ENCODE measurements around the gene MACROD2.
"Not testable (repeated sequence)": the region's sequence is repeated elsewhere in the genome, so short reads cannot be mapped to it uniquely, and the experiment has no call there.

The MACROD2 gene

DNA sequence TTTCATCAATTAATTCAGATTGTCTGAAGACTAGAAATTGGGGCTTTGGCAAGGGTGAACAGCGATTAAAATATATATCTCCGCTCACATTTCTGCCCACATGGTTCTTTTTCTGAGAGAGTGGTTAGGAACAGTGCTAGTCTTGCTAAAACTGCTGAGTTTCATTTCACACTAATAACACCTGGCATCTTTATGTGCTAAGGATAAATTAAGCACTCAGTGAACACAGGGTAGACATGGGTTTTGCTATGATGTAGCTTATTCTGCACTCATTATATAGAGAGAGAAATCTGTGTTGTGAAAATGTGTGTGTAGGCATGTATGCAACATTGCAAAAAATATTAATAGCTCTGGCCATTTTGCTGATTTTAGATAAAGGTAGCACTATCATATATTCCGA, 965.5 kb downstream of the MACROD2 start:
- in situ Hi-C loops (cut with MboI; ENCODE audit: low sequenced_read_pairs) = no loop called here

GRCh38 chr20:14963262-14963663, 967.9 kb downstream of the MACROD2 start:
- in situ Hi-C loops (cut with MboI; ENCODE audit: low sequenced_read_pairs) = no loop called here

- in situ Hi-C loops (cut with MboI; ENCODE audit: low sequenced_read_pairs) = no loop called here
These were observed 970.9 kb downstream of the MACROD2 start for GRCh38 chr20:14966203-14966602.

- in situ Hi-C loops (cut with MboI; ENCODE audit: low sequenced_read_pairs) = no loop called here
These were observed 971.5 kb downstream of the MACROD2 start for GRCh38 chr20:14966808-14967207.

DNA sequence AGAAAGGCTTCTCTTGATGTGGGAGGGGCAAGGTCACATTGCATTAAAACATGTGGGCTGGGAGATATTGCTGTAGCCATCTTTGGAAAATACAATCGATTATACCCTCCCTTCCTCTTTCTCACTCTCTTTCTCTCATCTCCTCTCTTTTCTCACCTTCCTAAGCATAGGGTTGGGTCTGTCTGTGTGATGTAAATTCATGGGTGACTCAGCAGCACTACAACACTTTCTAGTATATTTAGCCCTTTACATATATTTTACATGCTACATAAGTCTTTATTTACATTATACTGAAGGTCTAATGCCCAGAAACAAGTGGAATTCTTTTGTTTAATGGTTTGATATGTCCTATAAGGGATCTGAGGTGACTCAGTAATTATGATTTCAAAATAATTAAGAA, 976.9 kb downstream of the MACROD2 start:
- in situ Hi-C loops (cut with MboI; ENCODE audit: low sequenced_read_pairs) = no loop called here

GRCh38 chr20:14972690-14973089, 977.4 kb downstream of the MACROD2 start:
- in situ Hi-C loops (cut with MboI; ENCODE audit: low sequenced_read_pairs) = no loop called here

DNA sequence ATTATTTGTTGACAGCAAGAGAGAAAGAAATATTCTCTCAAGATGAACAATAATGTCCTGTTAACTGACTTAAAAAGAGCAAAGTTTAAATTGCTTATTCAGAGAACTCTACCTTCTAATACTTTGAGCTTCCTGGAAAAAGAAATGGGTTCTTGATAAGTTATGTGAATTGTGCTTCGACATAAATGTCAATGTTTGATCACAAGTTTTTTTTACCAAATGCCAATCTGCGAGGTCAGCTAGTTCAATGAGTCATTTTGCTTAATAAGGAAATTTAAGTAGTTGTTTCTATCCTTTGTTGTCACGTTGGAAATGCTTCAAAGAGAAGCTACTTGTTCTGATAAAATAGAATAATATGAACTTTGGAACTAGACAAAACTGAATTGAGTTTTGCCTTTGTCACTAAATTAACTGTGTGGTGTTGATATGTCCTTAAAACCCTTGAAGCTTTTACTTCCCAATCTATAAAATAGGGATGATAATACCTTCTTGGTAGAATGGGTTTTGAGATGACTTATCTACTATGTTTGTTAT, 984.2 kb downstream of the MACROD2 start:
- in situ Hi-C loops (cut with MboI; ENCODE audit: low sequenced_read_pairs) = no loop called here

GRCh38 chr20:14981486-14981885, 986.2 kb downstream of the MACROD2 start:
- in situ Hi-C loops (cut with MboI; ENCODE audit: low sequenced_read_pairs) = not testable (repeated sequence)

DNA sequence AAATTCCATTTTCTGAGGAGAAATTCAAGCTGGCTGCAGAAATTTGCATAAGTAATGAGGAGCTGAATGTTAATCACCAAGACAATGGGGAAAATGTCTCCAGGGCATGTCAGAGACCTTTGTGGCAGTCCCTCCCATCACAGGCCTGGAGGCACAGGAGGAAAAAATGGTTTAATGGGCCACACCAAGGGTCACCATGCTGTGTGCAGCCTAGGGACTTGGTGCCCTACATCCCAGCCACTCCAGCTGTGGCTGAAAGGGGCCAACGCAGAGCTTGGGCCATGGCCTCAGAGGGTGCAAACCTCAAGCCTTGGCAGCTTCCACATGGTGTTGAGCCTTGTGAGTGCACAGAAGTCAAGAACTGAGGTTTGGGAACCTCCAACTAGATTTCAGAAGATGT, 987.0 kb downstream of the MACROD2 start:
- in situ Hi-C loops (cut with MboI; ENCODE audit: low sequenced_read_pairs) = not testable (repeated sequence)

DNA sequence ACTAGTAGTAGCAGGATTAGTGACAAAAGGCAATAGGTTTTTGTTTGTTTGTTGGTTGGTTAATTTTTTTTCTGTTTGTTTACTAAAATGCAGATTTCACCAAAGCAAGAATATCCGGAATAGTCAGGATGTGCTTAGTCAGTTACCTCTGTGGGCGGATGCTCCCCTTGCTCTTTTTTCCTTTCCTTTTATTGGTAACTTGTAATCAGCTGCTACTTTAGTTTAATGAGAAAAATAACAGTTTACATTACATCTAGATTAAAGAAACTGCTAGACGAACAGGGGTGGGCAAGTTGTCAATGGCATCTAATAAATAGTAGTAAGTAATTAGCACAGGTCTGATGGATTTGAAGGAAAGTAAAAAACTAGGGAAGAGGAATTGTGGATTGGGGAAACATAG, 989.0 kb downstream of the MACROD2 start:
- in situ Hi-C loops (cut with MboI; ENCODE audit: low sequenced_read_pairs) = no loop called here

- in situ Hi-C loops (cut with MboI; ENCODE audit: low sequenced_read_pairs) = no loop called here
These were observed 989.7 kb downstream of the MACROD2 start for GRCh38 chr20:14984768-14985622.

GRCh38 chr20:14986026-14986655, 990.8 kb downstream of the MACROD2 start:
- in situ Hi-C loops (cut with MboI; ENCODE audit: low sequenced_read_pairs) = no loop called here

DNA sequence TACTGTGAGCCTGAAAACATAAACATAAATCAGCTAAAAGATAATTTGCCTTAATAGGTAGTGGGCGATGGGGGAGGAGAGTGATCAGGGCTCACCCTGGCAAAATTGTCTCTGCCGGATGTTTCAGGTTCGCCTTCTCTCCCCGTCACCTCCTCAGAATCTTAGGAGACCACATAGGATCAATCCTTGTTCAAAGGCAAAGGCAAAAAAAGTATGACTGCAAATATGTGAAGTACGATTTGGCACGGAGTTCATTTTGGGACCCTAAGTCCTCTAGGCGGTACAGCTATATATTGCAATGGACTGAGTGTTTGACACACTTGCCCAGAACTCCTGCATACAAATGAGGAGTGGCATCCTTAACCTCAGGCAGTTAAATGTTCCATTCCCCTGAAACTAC, 991.3 kb downstream of the MACROD2 start:
- in situ Hi-C loops (cut with MboI; ENCODE audit: low sequenced_read_pairs) = no loop called here

DNA sequence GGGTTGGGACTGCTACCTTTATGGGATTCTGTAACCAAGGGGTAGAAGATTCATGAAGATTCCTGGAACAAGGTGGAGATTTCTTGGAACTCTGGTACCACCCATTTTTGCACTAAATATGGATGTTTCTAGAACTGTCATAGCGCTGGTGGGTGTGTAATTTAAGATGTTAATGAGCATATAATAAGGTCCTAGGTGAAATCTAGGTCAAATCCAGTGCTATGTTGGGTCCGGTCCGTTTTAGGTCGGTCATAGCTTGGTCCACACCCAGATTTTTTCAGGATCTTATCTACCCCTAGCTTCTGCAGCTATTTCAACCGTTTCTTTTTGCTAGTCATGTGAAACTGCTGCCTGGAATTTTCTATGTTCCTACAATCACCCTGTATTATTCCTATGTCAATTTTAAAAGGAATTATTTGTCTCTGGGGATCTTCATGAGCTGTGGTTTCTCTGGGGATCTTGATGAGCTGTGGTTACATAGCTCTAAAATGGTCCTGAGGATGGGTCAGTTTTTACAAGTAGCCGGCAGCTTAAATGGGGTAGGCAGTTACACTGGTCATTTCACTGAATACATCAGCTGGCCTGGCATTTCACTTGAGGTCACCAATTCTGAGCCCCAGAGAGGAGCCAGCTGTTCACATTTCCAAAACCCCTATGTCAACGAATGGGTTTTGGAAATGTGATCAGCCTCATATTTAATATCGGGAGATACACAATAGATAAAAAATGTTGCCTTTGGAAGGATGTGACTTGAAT, 994.4 kb downstream of the MACROD2 start:
- in situ Hi-C loops (cut with MboI; ENCODE audit: low sequenced_read_pairs) = no loop called here

DNA sequence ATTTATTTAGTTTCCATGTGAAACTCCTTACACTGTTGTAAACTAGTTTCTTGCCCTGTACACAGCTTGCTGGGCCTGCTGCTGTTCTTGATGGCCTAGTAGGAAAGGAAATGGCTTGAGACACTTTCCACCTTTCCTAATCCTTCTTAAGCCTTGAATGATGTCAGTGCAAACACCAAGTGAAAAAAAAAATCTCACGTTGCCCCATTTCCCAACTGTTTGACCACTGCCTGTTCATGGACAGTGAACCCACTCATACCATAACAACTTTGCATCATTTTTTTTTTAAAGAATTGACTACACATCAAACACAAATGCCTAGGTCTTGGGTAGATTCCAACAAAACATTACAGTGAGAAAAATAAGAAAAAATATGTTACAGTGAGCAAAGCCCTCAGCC, 995.7 kb downstream of the MACROD2 start:
- in situ Hi-C loops (cut with MboI; ENCODE audit: low sequenced_read_pairs) = no loop called here

DNA sequence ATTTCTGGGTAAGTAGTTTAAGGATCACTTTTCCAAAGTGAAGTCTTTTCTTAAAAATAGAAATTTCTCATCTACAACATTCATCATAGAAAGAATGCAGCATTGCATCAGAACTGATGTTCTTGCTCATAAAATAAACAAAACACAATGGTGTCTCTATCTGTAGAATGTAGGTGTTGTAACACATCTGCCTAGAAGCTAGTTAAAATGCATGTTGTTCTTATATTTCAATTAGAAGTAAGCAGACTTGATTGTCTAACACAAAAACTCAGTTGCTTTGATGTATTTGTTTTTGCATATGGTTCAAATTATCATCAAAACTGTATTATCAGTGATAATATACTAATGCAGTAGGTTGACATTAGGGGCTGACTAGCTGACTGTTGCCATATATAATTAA, 996.8 kb downstream of the MACROD2 start:
- in situ Hi-C loops (cut with MboI; ENCODE audit: low sequenced_read_pairs) = no loop called here

DNA sequence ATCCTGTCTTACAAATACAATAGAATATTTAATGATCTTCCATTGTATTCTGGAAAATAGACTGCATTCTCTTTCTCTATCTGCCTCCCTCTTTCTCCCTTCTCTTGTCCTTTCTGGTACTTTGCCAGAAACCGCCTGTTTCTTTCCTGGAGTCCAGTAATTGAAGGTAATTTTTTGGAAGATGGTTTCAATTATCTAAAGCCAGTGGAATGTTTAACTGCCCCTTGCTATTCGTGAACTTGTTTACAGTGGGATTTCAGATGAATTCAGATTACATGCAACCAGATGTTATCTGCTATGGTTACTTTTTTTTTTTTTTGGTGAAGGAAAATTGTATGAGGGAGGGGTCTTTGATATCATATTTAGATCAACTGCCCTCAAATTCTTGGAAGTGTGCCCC, 997.6 kb downstream of the MACROD2 start:
- in situ Hi-C loops (cut with MboI; ENCODE audit: low sequenced_read_pairs) = no loop called here

DNA sequence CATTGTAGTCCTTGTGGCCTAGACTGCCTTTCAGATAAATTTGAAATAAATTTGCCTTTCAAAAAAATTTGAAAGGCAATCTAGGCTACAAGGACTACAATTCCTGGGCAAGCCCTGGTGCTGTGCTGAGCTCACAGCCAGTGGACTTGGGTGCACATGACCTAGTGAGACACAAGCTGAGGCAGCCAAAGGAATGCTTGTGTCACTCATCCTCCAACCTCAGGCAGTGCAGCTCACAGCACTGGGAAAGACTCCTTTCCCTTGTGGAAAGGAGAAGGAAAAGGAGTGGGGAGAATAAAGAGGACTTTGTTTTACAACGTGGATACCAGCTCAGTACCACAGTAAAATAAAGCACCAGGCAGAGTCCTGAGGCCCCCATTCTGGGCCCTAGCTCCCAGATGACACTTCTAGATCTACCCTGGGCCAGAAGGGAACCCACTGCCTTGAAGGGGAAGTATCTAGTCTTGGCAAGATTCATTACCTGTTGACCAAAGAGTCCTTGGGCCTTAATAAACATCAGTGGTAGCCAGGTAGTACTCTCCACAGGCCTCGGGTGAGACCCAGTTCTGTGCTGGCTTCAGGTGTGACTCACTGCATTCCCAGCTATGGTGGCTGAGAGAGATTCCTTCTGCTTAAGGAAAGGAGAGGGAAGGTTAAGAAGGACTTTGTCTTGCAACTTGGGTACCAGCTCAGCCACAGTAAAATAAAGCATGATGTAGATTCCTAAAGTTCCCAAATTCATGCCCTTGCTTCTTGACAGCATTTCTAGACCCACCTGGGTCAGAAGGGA, 1001.8 kb downstream of the MACROD2 start:
- in situ Hi-C loops (cut with MboI; ENCODE audit: low sequenced_read_pairs) = no loop called here

DNA sequence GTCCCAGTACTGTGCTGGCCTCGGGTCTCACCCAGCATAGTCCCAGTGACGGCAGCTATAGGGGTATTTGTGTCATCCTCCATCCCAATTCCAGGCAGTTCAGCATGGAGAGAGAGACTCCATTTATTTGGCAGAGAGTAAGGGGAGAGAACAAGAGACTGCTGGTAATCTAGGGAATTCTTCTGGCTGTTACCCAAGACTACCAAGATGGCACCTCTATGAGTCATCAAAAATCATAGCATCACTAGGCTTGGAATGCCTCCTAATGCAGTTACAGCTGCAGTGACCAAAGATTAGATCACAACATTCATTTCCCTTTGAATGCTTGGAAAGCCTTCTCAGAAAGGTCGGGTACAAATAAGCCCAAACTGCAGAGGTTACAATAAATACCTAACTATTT, 1002.5 kb downstream of the MACROD2 start:
- in situ Hi-C loops (cut with MboI; ENCODE audit: low sequenced_read_pairs) = no loop called here

- in situ Hi-C loops (cut with MboI; ENCODE audit: low sequenced_read_pairs) = no loop called here
These were observed 1010.1 kb downstream of the MACROD2 start for GRCh38 chr20:15005300-15005986.

Data from HL-60/S4 (cell line).